HCT116 (cell line): ENCODE measurements around the gene CYP4A22. TPM values are rescaled to one million over a fixed set of nuclear protein-coding genes. Genes with fewer than 3 reads are reported as not detected.

Experiments used
- ATAC-seq: fragments of 200-7000 bp; cut with Tn5 transposase; 2 replicates; pipeline ENCODE4 v1.9.1; 2020; ENCODE audit warnings: mild to moderate bottlenecking, moderate library complexity
- BruUV-seq: library from RNA; stranded (reverse); fragments of 400-500 nt; replicated peaks from 2 replicates; lab custom pipeline; 2021; lab: Mats Ljungman, UMichigan
- CTCF ChIA-PET: fragments of 300-600 bp; sonication (Branson Sonifier 250); formaldehyde crosslinking; loops from one replicate; lab custom pipeline; 2021; ENCODE audit warnings: antibody characterized with exemption; lab: Charles Lee
- POLR2A ChIA-PET: fragments of 300-600, 350-600 bp; sonication (Branson Sonifier 250); formaldehyde crosslinking; loops from one replicate; lab custom pipeline; 2021; ENCODE audit warnings: antibody characterized with exemption; lab: Charles Lee
- RAD21 ChIA-PET, 2 experiments: fragments of 300-600 bp; sonication (Branson Sonifier 250); formaldehyde crosslinking; loops; one replicate each; lab custom pipeline; 2023; ENCODE audit warnings: low total read pairs in 2 of 2; ENCODE audit not compliant: uncharacterized antibody in 2 of 2, unreplicated experiment in 2 of 2, low non-redundant PET in 1 of 2; lab: Charles Lee
- DNase-seq: peaks from one replicate; pipeline ENCODE4 v3.0.0-alpha.2; 2010; ENCODE audit warnings: low read depth, low spot score
- H2AFZ ChIP-seq: fragments of 200-600 bp; shearing (Covaris generic), sonication (generic); 2 replicates; pipeline ENCODE4 v1.6.1; 2017; ENCODE audit warnings: low read depth, mixed run types, mixed read lengths, antibody characterized with exemption, low read length; ENCODE audit not compliant: poor library complexity, severe bottlenecking
- H3K27ac ChIP-seq: 2 replicates; pipeline ENCODE4 v1.5.1; 2012; ENCODE audit warnings: low read depth, low read length
- H3K27me3 ChIP-seq: fragments of 200-600 bp; sonication (generic); 2 replicates; pipeline ENCODE4 v1.6.1; 2016; ENCODE audit warnings: mixed run types, low read length, mixed read lengths; ENCODE audit not compliant: insufficient read depth
- H3K36me3 ChIP-seq, 2 experiments: fragments of 200-500 bp in 1 of 2; fragments of 200-600 bp in 1 of 2; sonication (Bioruptor generic) in 1 of 2; sonication (generic) in 1 of 2; 2 replicates each; pipeline versions ENCODE4 v1.5.1 to v1.6.1; 2014 to 2016; ENCODE audit warnings: low read length in 2 of 2, inconsistent platforms in 1 of 2, mixed read lengths in 1 of 2, mixed run types in 1 of 2; ENCODE audit not compliant: insufficient read depth in 2 of 2, control insufficient read depth in 1 of 2
- H3K4me1 ChIP-seq, 2 experiments: fragments of 200-600 bp in 1 of 2; sonication (generic) in 1 of 2; 2 replicates each; pipeline versions ENCODE4 v1.5.1 to v1.6.1; 2012 to 2017; ENCODE audit warnings: low read length in 2 of 2, inconsistent platforms in 1 of 2, mild to moderate bottlenecking in 1 of 2, mixed read lengths in 1 of 2, mixed run types in 1 of 2, moderate library complexity in 1 of 2; ENCODE audit not compliant: insufficient read depth in 2 of 2, control insufficient read depth in 1 of 2
- H3K4me2 ChIP-seq: fragments of 200-600 bp; sonication (generic); 2 replicates; pipeline ENCODE4 v1.6.1; 2017; ENCODE audit warnings: mixed run types, low read length, mixed read lengths
- H3K4me3 ChIP-seq, 2 experiments: fragments of 200-600 bp in 1 of 2; sonication (generic) in 1 of 2; replicated peaks in 1 of 2; 2 replicates each; pipeline ENCODE4 v1.5.1; 2011 to 2016; ENCODE audit warnings: low read length in 2 of 2, control low read depth in 1 of 2, low read depth in 1 of 2, mild to moderate bottlenecking in 1 of 2, mixed read lengths in 1 of 2, mixed run types in 1 of 2
- H3K79me2 ChIP-seq: fragments of 200-600 bp; sonication (generic); 2 replicates; pipeline ENCODE4 v1.6.1; 2017; ENCODE audit warnings: mild to moderate bottlenecking, mixed run types, low read length, moderate library complexity, mixed read lengths; ENCODE audit not compliant: insufficient read depth
- H3K9ac ChIP-seq: fragments of 200-600 bp; sonication (generic); 2 replicates; pipeline ENCODE4 v1.6.1; 2016; ENCODE audit warnings: low read length, mixed read lengths
- H3K9me2 ChIP-seq: fragments of 200-600 bp; sonication (generic), shearing (Covaris generic); 2 replicates; pipeline ENCODE4 v1.6.1; 2017; ENCODE audit warnings: mixed run types, mild to moderate bottlenecking, moderate library complexity; ENCODE audit not compliant: insufficient read depth
- H3K9me3 ChIP-seq, 2 experiments: fragments of 200-500 bp in 1 of 2; fragments of 200-600 bp in 1 of 2; sonication (Bioruptor generic) in 1 of 2; sonication (generic) in 1 of 2; 2 replicates each; pipeline ENCODE4 v1.6.1; 2014 to 2017; ENCODE audit warnings: low read length in 2 of 2, mixed read lengths in 2 of 2, inconsistent platforms in 1 of 2, low read depth in 1 of 2, mild to moderate bottlenecking in 1 of 2, mixed run types in 1 of 2, moderate library complexity in 1 of 2; ENCODE audit not compliant: control insufficient read depth in 1 of 2, insufficient read depth in 1 of 2
- H4K20me1 ChIP-seq: fragments of 200-600 bp; sonication (generic), shearing (Covaris generic); 2 replicates; pipeline ENCODE4 v1.6.1; 2017; ENCODE audit warnings: mixed run types, mild to moderate bottlenecking, moderate library complexity; ENCODE audit not compliant: insufficient read depth
- ATF3 ChIP-seq: IDR thresholded peaks from 2 replicates; pipeline ENCODE4 v1.6.1; 2012
- CTCF ChIP-seq, 3 experiments: fragments of 200-600 bp in 1 of 3; sonication (generic) in 1 of 3; IDR thresholded peaks in 2 of 3; conservative IDR thresholded peaks in 1 of 3; 2 replicates each; pipeline ENCODE4 v1.5.1; 2012 to 2017; ENCODE audit warnings: low read depth in 2 of 3, low read length in 2 of 3, antibody characterized with exemption in 1 of 3, borderline replicate concordance in 1 of 3, control low read depth in 1 of 3, mild to moderate bottlenecking in 1 of 3, mixed read lengths in 1 of 3, mixed run types in 1 of 3, moderate library complexity in 1 of 3; ENCODE audit not compliant: insufficient read depth in 1 of 3
- ELF1 ChIP-seq: IDR thresholded peaks from 2 replicates; pipeline ENCODE4 v1.6.1; 2012; ENCODE audit warnings: low read depth, borderline replicate concordance
- EZH2 ChIP-seq: fragments of 200-600 bp; sonication (generic); IDR thresholded peaks from 2 replicates; pipeline ENCODE4 v1.6.1; 2017; ENCODE audit warnings: antibody characterized with exemption, mixed run types
- POLR2AphosphoS5 ChIP-seq: IDR thresholded peaks from 2 replicates; pipeline ENCODE4 v1.6.1; 2011; ENCODE audit warnings: mild to moderate bottlenecking, low read depth, low read length, moderate library complexity
- RAD21 ChIP-seq: IDR thresholded peaks from 2 replicates; pipeline ENCODE4 v1.6.1; 2012; ENCODE audit warnings: low read depth, mild to moderate bottlenecking
- REST ChIP-seq: IDR thresholded peaks from 2 replicates; pipeline ENCODE4 v1.6.1; 2012; ENCODE audit warnings: low read depth
- SIN3A ChIP-seq: IDR thresholded peaks from 2 replicates; pipeline ENCODE4 v1.6.1; 2012; ENCODE audit warnings: low read depth
- YY1 ChIP-seq: IDR thresholded peaks from 2 replicates; pipeline ENCODE4 v1.6.1; 2011; ENCODE audit warnings: low read length, low read depth, moderate library complexity, mild to moderate bottlenecking; ENCODE audit not compliant: insufficient replicate concordance; ENCODE audit errors: extremely low read depth
- ZFX ChIP-seq: fragments of 450-650 bp; IDR thresholded peaks from 2 replicates; pipeline ENCODE4 v1.6.1; 2017
- intact Hi-C: fragments of 100-400 bp; cut with micrococcal nuclease; formaldehyde crosslinking; loops from 2 replicates; pipeline ENCODE4 v1.10.0; 2022
- total RNA-seq: library from RNA; stranded (reverse); gene quantifications from one replicate; pipeline ENCODE4 v1.2.1, GENCODE V29; 2021; ENCODE audit not compliant: unreplicated experiment

Gene CYP4A22
- total RNA-seq, 1 experiment from 2014 or later: not detected

GRCh38 chr1:47178020-47178419 is 40.8 kb downstream of the CYP4A22 start:
- intact Hi-C loops: loop anchor here (2.0 to 10.0 kb wide), 4 partner anchors 85 to 549 kb away; no protein-coding TSS in a partner anchor
- Histone ChIP-seq H3K27me3 (no peaks in the 10 kb centered on the region), H3K9ac (no peak overlapping the region), H2AFZ (no peak overlapping the region), H3K9me3 (no peaks in the 10 kb centered on the region), H3K36me3 (no peaks in the 10 kb centered on the region), H3K4me1 (peaks cover 4 to 29% of the 10 kb centered on the region in 2 experiments), H3K79me2 (no peaks in the 10 kb centered on the region)
- no peak for ATAC-seq
- CTCF ChIA-PET: interaction anchor here (1.1 to 2.6 kb wide), 6 partner anchors 16 to 302 kb away, joined by 3 to 31 read pairs (median 13); partner anchors contain the start of gene FOXD2
- no TSS peak for BruUV-seq
- TF ChIP-seq ATF3: no peak
- TF ChIP-seq, all 23 proteins: peak for 0
- no peaks in the 10 kb centered on the region for H4K20me1 ChIP-seq
- no peak overlapping the region for H3K4me3 ChIP-seq
- H3K27ac ChIP-seq: no peak overlapping the region
- no peaks in the 10 kb centered on the region for H3K9me2 ChIP-seq
- ChIA-PET POLR2A (interaction anchor here (1.6 kb wide), 1 partner anchor 458 kb away, joined by 4 read pairs; no protein-coding TSS in a partner anchor), RAD21 (no interaction called here)
- peak overlapping the region; percentile 98; the same call in 1 of the 2 replicates for H3K4me2 ChIP-seq
- DNase-seq: no peak

GRCh38 chr1:47178654-47179016 is 41.4 kb downstream of the CYP4A22 start:
- ChIA-PET CTCF (interaction anchor here (0.7 to 2.6 kb wide), 23 partner anchors 10 to 574 kb away, joined by 3 to 31 read pairs (median 4); partner anchors contain the start of genes FOXD2, MKNK1 and PDZK1IP1), POLR2A (interaction anchor here (0.9 to 1.7 kb wide), 5 partner anchors 12 to 459 kb away, joined by 3 to 4 read pairs (median 3); partner anchors contain the start of genes FOXD2 and STIL), RAD21 (interaction anchor here (0.7 to 1.3 kb wide), 3 partner anchors 84 to 259 kb away, joined by 3 to 6 read pairs (median 5); partner anchors contain the start of gene FOXD2 (in 1 of the 2))
- DNase-seq (no peak), ATAC-seq (no peak)
- no peaks in the 10 kb centered on the region for H4K20me1 ChIP-seq
- H3K9me3 ChIP-seq: no peaks in the 10 kb centered on the region
- H3K4me1 ChIP-seq: peaks cover 4 to 28% of the 10 kb centered on the region in 2 experiments
- peak overlapping the region; percentile 62 for H3K9ac ChIP-seq
- intact Hi-C loops: loop anchor here (1.0 to 10.0 kb wide), 5 partner anchors 84 to 549 kb away; no protein-coding TSS in a partner anchor
- H3K4me3 ChIP-seq: peak overlapping the region; percentile 49 to 65
- no peaks in the 10 kb centered on the region for H3K9me2 ChIP-seq
- H3K4me2 ChIP-seq: peak overlapping the region; percentile 98
- no TSS peak for BruUV-seq
- H3K36me3 ChIP-seq: no peaks in the 10 kb centered on the region
- H3K79me2 ChIP-seq: no peaks in the 10 kb centered on the region
- H3K27me3 ChIP-seq: no peaks in the 10 kb centered on the region
- no peak overlapping the region for H3K27ac ChIP-seq
- no peak overlapping the region for H2AFZ ChIP-seq
- no peak for TF ChIP-seq ATF3
- no peak for TF ChIP-seq SIN3A
- no peak for TF ChIP-seq ZFX
- TF ChIP-seq ELF1: no peak
- no peak for TF ChIP-seq EZH2
- TF ChIP-seq CTCF (IDR thresholded peaks at IDR 0.05 in 2 of 3, conservative IDR thresholded peaks at IDR 0.05 in 1 of 3; ENCODE audit: borderline replicate concordance in 1 of 3, insufficient read depth in 1 of 3, low read depth in 2 of 3, low read length in 2 of 3): no peak
- TF ChIP-seq POLR2AphosphoS5: no peak
- TF ChIP-seq REST: no peak
- no peak for TF ChIP-seq YY1
- TF ChIP-seq RAD21: no peak
